Suprapubic skin (tissue), 4 donors: ENCODE data around the gene RTBDN. TPM values are rescaled to one million over a fixed set of nuclear protein-coding genes. Genes with fewer than 3 reads are reported as not detected.
"Not testable (repeated sequence)": the region's sequence is repeated elsewhere in the genome, so short reads cannot be mapped to it uniquely, and the experiment has no call there.

Source experiments
- DNase-seq, 2 donors: peaks; one replicate each; pipeline ENCODE4 v3.0.0-alpha.2; 2019; ENCODE audit warnings: low spot score in 2 of 2
- H3K27ac ChIP-seq: fragments of 200-600 bp; sonication (generic); one replicate; pipeline ENCODE4 v1.5.1; 2019
- H3K27me3 ChIP-seq: fragments of 200-600 bp; sonication (generic); one replicate; pipeline ENCODE4 v1.5.1; 2019
- H3K36me3 ChIP-seq: fragments of 200-600 bp; sonication (generic); one replicate; pipeline ENCODE4 v1.5.1; 2019
- H3K4me1 ChIP-seq: fragments of 200-600 bp; sonication (generic); one replicate; pipeline ENCODE4 v1.5.1; 2019
- H3K4me3 ChIP-seq: fragments of 200-600 bp; sonication (generic); one replicate; pipeline ENCODE4 v1.5.1; 2019; ENCODE audit warnings: mild to moderate bottlenecking
- H3K9me3 ChIP-seq: fragments of 200-600 bp; sonication (generic); one replicate; pipeline ENCODE4 v1.5.1; 2019
- EP300 ChIP-seq: sonication (generic); formaldehyde crosslinking; IDR thresholded peaks from one replicate; pipeline ENCODE4 v1.6.1; 2017; ENCODE audit warnings: antibody characterized with exemption
- POLR2A ChIP-seq, 2 donors: fragments of 450-650 bp; IDR thresholded peaks; one replicate each; pipeline ENCODE4 v1.6.1; 2017; ENCODE audit warnings: antibody characterized with exemption in 2 of 2, mild to moderate bottlenecking in 2 of 2, moderate library complexity in 2 of 2
- POLR2AphosphoS5 ChIP-seq, 3 donors: sonication (generic); formaldehyde crosslinking; IDR thresholded peaks; one replicate each; pipeline ENCODE4 v1.6.1; 2017; ENCODE audit warnings: antibody characterized with exemption in 3 of 3
- WGBS: methylation state at CpG from one replicate; pipeline ENCODE4 v1.1.5; 2018; 5-methylcytosine and 5-hydroxymethylcytosine counted together
- total RNA-seq, 4 donors: library from RNA; depleted of rRNA; stranded (reverse); fragments of >200 nt; gene quantifications; one replicate each; pipeline ENCODE4 v1.1.0, GENCODE V29; 2016
- TF ChIP-seq, protein P1 (sequence below), 2 donors: fragments of 200-600 bp in 1 of 2; fragments of 450-650 bp in 1 of 2; sonication (generic) in 1 of 2; IDR thresholded peaks; one replicate each; pipeline ENCODE4 v1.5.1; 2016 to 2019; ENCODE audit warnings: antibody characterized with exemption in 2 of 2, mild to moderate bottlenecking in 1 of 2, moderate library complexity in 1 of 2

Gene RTBDN
- total RNA-seq, 4 donors from 2014 or later = not detected

DNA sequence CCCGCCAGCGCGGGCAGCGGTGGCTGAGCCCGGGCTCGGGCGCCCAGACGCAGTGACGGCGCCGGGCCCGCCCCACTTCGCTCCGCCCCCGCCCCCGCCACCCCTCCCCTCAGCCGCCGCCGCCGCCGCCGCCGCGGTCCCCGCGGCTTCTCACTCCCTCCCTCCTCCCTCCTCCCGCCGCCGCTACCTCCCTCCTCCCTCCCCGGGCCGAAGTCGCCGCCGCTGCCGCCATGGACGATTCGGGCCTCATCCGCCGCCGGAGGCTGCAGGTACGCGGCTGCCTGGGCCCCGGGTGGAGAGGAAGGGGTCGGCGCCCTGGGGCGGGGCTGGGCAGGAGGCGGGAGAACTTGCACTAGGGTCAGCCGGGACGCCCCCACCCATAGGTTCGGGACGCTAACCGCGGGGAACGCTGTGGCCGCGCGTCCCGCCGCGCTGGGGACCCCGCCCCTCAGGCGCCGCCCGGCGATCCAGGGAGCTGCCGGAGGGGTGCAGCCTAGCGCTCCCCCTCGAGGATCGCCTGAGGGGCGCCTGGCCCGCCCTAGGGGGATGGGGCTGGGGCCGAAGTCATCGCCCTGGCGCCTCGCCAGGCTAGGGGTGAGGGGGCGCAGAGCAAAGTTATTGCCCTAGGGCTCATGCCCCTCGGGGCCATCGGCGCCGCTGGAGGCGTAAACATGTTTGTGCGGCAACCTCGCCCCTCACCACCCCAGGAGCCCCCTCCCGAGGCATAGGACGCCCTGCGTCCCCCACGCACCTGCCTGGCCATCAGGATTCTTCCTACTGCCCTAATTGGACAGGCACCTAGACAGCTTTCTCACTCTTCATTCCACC lies 427 bp downstream of the RTBDN start:
- Histone ChIP-seq H3K27ac (no peak overlapping the region), H3K9me3 (no peaks in the 10 kb centered on the region), H3K27me3 (peaks cover 96% of the 10 kb centered on the region), H3K4me1 (peaks cover 31% of the 10 kb centered on the region), H3K36me3 (no peaks in the 10 kb centered on the region), H3K4me3 (peak overlapping the region; percentile 50)
- under 1% methylated on average over 18 of the region's 87 CpGs for WGBS
- TF ChIP-seq, protein P1, sequence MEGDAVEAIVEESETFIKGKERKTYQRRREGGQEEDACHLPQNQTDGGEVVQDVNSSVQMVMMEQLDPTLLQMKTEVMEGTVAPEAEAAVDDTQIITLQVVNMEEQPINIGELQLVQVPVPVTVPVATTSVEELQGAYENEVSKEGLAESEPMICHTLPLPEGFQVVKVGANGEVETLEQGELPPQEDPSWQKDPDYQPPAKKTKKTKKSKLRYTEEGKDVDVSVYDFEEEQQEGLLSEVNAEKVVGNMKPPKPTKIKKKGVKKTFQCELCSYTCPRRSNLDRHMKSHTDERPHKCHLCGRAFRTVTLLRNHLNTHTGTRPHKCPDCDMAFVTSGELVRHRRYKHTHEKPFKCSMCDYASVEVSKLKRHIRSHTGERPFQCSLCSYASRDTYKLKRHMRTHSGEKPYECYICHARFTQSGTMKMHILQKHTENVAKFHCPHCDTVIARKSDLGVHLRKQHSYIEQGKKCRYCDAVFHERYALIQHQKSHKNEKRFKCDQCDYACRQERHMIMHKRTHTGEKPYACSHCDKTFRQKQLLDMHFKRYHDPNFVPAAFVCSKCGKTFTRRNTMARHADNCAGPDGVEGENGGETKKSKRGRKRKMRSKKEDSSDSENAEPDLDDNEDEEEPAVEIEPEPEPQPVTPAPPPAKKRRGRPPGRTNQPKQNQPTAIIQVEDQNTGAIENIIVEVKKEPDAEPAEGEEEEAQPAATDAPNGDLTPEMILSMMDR (IDR thresholded peaks at IDR 0.05) = no peak
- TF ChIP-seq POLR2AphosphoS5 (IDR thresholded peaks at IDR 0.05) (no peak), EP300 (no peak), POLR2A (IDR thresholded peaks at IDR 0.05) (no peak)
- DNase-seq = no peak

DNA sequence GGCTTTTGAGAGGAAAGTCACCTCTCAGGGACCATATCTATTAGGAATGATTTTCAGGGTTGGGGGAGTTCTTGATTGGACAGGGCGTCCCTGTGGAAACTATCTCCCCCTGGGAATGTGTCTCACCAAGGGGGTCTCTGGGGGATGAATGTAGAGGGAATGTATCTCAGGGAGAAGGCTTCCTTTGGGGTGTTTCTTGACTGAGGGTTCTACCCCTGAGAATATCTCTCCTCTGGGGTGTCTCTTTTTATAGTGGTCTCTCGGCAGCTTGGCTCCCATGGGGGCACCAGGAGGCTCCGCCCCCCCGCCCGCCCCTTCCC lies 1.0 kb downstream of the RTBDN start:
- no peak for TF ChIP-seq POLR2AphosphoS5 (IDR thresholded peaks at IDR 0.05)
- TF ChIP-seq POLR2A (IDR thresholded peaks at IDR 0.05) = no peak
- no peak for TF ChIP-seq EP300
- TF ChIP-seq, protein P1 (IDR thresholded peaks at IDR 0.05) = no peak
- no peaks in the 10 kb centered on the region for H3K36me3 ChIP-seq
- peaks cover 27% of the 10 kb centered on the region for H3K4me1 ChIP-seq
- 8% methylated on average over 2 of the region's 5 CpGs for WGBS
- H3K4me3 ChIP-seq = peak overlapping the region; percentile 50
- peaks cover 93% of the 10 kb centered on the region for H3K27me3 ChIP-seq
- no peak overlapping the region for H3K27ac ChIP-seq
- no peak for DNase-seq
- H3K9me3 ChIP-seq = no peaks in the 10 kb centered on the region

DNA sequence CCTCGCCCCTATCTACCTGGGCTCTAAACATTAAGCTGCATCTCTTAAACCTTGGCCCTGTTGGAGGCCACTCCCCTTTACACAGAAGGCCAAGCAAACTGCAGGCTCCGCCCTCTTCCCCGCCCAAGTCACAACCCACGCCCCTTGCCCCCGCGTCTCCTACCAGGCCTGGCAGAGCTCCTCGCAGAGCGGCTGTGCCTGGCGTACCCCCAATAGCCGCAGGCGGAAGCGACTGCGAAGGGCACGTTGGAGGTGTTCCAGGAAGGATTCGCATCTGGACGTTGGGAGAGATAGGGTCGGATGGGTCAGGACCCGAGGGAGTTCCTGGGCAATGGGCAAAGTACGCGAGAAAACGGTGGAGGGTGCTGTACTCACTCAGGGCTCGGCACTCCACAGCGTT lies 5.9 kb downstream of the RTBDN start:
- Histone ChIP-seq H3K27me3 (peaks cover 89% of the 10 kb centered on the region), H3K9me3 (no peaks in the 10 kb centered on the region), H3K27ac (no peak overlapping the region), H3K36me3 (no peaks in the 10 kb centered on the region), H3K4me3 (no peak overlapping the region), H3K4me1 (peaks cover 25% of the 10 kb centered on the region)
- no peak for DNase-seq
- 3% methylated on average over 23 of the region's 23 CpGs for WGBS
- TF ChIP-seq POLR2A (IDR thresholded peaks at IDR 0.05) (no peak), POLR2AphosphoS5 (IDR thresholded peaks at IDR 0.05) (no peak)
- TF ChIP-seq, protein P1 (IDR thresholded peaks at IDR 0.05) = no peak

DNA sequence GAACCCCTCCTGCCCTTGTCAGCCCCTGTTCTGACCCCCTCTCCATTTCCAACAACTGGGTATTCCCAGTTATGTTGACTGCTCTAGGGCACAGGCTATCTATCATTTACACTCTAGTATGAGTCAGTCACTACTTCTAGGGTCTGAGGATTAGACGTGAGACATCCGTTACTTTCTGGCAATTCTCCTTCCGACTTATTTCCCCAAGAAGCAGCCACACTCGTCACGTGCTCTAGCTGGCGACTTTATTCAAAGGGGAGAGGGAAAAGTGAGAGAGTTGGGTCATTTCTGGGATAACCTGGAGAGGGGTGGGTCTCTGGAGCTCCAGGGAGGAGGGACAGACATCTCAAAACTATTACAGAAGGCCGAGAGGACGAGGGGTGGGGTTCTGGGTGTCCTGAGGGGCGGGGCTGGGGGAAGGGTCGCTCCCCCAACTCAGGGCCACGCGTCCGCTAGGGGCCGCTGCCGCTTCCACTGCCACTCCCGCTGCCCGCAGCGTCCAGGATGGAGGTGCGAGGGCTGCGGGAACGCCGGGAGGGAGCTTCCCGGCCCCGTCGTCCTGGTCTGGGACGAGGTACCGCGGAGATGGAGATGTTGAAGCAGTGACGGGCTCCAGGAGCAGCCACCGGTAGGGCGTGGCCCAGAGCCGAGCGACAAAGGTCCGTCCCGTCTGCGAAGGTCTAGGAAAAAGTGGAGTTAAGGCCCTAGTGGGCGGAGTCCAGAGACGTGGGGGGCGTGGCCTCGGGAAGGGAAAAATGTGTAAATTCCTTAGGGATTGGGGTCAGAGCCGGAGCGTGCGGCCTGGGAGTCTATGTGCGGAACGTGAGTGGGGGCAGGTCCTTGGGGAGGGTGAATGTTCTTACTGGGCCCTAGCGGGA lies 8.9 kb downstream of the RTBDN start:
- DNase-seq = no peak
- peaks cover 14% of the 10 kb centered on the region for H3K4me1 ChIP-seq
- H3K4me3 ChIP-seq = no peak overlapping the region
- H3K27me3 ChIP-seq = peaks cover 65% of the 10 kb centered on the region
- TF ChIP-seq EP300 (no peak), POLR2AphosphoS5 (IDR thresholded peaks at IDR 0.05) (no peak), POLR2A (IDR thresholded peaks at IDR 0.05) (no peak)
- TF ChIP-seq, protein P1 (IDR thresholded peaks at IDR 0.05) = peak in 1 of 2 donors; percentile 36
- WGBS = 8% methylated on average over 42 of the region's 46 CpGs
- no peak overlapping the region for H3K27ac ChIP-seq
- H3K9me3 ChIP-seq = no peaks in the 10 kb centered on the region
- no peaks in the 10 kb centered on the region for H3K36me3 ChIP-seq

DNA sequence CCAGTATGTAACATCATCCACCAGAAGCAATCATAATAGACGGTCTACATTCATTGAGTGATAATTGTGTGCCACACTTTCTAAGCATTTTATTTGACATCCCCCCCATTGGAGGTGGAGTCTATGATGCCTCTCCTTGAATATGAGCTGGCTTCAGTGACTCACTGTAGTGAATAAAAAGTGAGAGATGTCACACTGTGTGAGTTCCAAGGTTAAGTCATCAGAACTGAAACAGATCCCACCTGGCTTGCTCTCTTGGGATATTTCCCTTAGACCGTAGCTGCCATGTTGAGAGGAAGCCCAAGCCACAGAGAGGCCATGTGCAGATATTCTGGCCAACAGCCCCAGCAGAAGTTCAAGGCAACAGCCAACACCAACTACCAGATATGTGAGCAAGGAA lies 12.6 kb downstream of the RTBDN start:
- peaks cover 8% of the 10 kb centered on the region for H3K4me1 ChIP-seq
- H3K36me3 ChIP-seq = no peaks in the 10 kb centered on the region
- H3K27me3 ChIP-seq = peaks cover 32% of the 10 kb centered on the region
- H3K9me3 ChIP-seq = no peaks in the 10 kb centered on the region
- no peak for TF ChIP-seq POLR2A (IDR thresholded peaks at IDR 0.05)
- no peak for TF ChIP-seq EP300
- TF ChIP-seq, protein P1 (IDR thresholded peaks at IDR 0.05) = no peak
- TF ChIP-seq POLR2AphosphoS5 (IDR thresholded peaks at IDR 0.05) = no peak
- WGBS = 95% methylated on average over 2 of the region's 2 CpGs
- H3K27ac ChIP-seq = no peak overlapping the region
- H3K4me3 ChIP-seq = no peak overlapping the region
- no peak for DNase-seq

DNA sequence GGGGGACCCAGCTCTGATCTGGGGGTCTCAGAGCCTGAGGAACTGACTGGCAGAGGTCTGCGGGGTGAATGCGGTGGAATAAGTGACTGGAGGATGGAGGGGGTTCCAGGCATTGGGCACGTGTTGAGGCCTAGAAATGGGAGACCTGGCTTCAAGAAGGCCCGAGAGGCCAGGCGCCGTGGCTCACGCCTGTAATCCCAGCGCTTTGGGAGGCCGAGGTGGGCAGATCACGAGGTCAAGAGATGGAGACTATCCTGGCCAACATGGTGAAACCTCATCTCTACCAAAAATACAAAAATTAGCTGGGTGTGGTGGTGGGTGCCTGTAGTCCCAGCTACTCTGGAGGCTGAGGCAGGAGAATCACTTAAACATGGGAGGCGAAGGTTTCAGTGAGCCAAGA lies 16.6 kb downstream of the RTBDN start:
- WGBS = 94% methylated on average over 11 of the region's 11 CpGs
- not testable (repeated sequence) for H3K27me3 ChIP-seq

DNA sequence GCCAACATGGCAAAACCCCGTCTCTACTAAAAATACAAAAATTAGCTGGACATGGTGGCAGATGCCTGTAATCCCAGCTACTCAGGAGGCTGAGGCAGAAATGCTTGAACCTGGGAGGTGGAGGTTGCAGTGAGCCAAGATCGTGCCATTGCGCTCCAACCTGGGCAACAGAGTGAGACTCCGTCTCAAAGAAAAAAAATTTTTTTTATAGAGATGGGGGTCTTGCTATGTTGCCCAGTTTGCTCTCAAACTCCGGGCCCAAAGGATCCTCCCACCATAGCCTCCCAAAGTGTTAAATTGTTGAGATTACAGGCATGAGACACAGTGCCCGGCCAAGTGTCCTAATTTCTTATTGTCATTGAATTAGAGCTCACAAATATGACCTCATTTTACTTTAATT lies 17.2 kb downstream of the RTBDN start:
- not testable (repeated sequence) for H3K27me3 ChIP-seq, DNase-seq, H3K4me3 ChIP-seq, H3K4me1 ChIP-seq, H3K27ac ChIP-seq, H3K9me3 ChIP-seq
- 91% methylated on average over 6 of the region's 6 CpGs for WGBS
- peaks cover 16% of the 10 kb centered on the region for H3K36me3 ChIP-seq

More for the DNA sequence above, 16.6 kb downstream of the RTBDN start:
- not testable (repeated sequence) for H3K27ac ChIP-seq, H3K9me3 ChIP-seq, DNase-seq, H3K4me1 ChIP-seq, H3K4me3 ChIP-seq
- peaks cover 16% of the 10 kb centered on the region for H3K36me3 ChIP-seq
